K562 (cell line): ENCODE data around the gene SETD5. TPM values are rescaled to one million over a fixed set of nuclear protein-coding genes. Genes with fewer than 3 reads are reported as not detected.

ENCODE experiments used
- CBFA2T2 ChIP-seq: fragments of 450-650 bp; conservative IDR thresholded peaks from 2 replicates; pipeline ENCODE4 v1.6.1; 2017; ENCODE audit warnings: mild to moderate bottlenecking
- FUS ChIP-seq: fragments of 200-400 bp; formaldehyde crosslinking; optimal IDR thresholded peaks from 2 replicates; pipeline ENCODE3; 2017; ENCODE audit warnings: low read depth, low read length
- GTF2E2 ChIP-seq: fragments of 200-800 bp; sonication (Bioruptor generic); IDR thresholded peaks from 2 replicates; pipeline ENCODE4 v1.6.1; 2016; ENCODE audit warnings: missing genetic modification characterization, missing compliant biosample characterization
- HDAC2 ChIP-seq: fragments of 450-650 bp; IDR thresholded peaks from 2 replicates; pipeline ENCODE4 v1.6.1; 2016; ENCODE audit warnings: mild to moderate bottlenecking
- HLTF ChIP-seq: fragments of 450-650 bp; IDR thresholded peaks from 2 replicates; pipeline ENCODE4 v1.6.1; 2016
- HOXB6 ChIP-seq: fragments of 250-450 bp; sonication (Bioruptor Pico); IDR thresholded peaks from 2 replicates; pipeline ENCODE4 v1.5.1; 2022; ENCODE audit warnings: mild to moderate bottlenecking, borderline replicate concordance
- HSF4 ChIP-seq: fragments of 250-450 bp; sonication (Bioruptor Pico); IDR thresholded peaks from 2 replicates; pipeline ENCODE4 v2.1.2; 2022; ENCODE audit warnings: mild to moderate bottlenecking, moderate library complexity, borderline replicate concordance
- MCM2 ChIP-seq: fragments of 450-650 bp; IDR thresholded peaks from 2 replicates; pipeline ENCODE4 v1.6.1; 2017; ENCODE audit warnings: low read depth, mild to moderate bottlenecking
- NCOR1 ChIP-seq: fragments of 450-650 bp; IDR thresholded peaks from 2 replicates; pipeline ENCODE4 v1.6.1; 2016; ENCODE audit warnings: mild to moderate bottlenecking, moderate library complexity
- NUFIP1 ChIP-seq: fragments of 450-650 bp; IDR thresholded peaks from 2 replicates; pipeline ENCODE4 v1.6.1; 2018; ENCODE audit not compliant: partially characterized antibody
- PTRF ChIP-seq: fragments of 450-650 bp; IDR thresholded peaks from 2 replicates; pipeline ENCODE4 v1.6.1; 2016; ENCODE audit warnings: mild to moderate bottlenecking, missing genetic modification characterization, missing compliant biosample characterization
- SAP30 ChIP-seq: fragments of 200-600 bp; sonication (generic); IDR thresholded peaks from 2 replicates; pipeline ENCODE4 v1.6.1; 2012; ENCODE audit warnings: borderline replicate concordance, low read depth, mild to moderate bottlenecking, moderate library complexity, low read length, control low read depth, inconsistent platforms; ENCODE audit not compliant: insufficient read depth, poor library complexity, severe bottlenecking
- SIN3A ChIP-seq, 2 experiments: fragments of 150-350 bp in 1 of 2; IDR thresholded peaks; 2 replicates each; pipeline ENCODE4 v1.6.1; 2011 to 2016; ENCODE audit warnings: borderline replicate concordance in 2 of 2, low read depth in 2 of 2, low read length in 2 of 2, mild to moderate bottlenecking in 2 of 2, moderate library complexity in 2 of 2; ENCODE audit not compliant: control insufficient read depth in 1 of 2
- SREBF1 ChIP-seq: fragments of 150-350 bp; IDR thresholded peaks from 2 replicates; pipeline ENCODE4 v1.6.1; 2014; ENCODE audit warnings: antibody characterized with exemption, low read depth, low read length, borderline replicate concordance
- ZNF316 ChIP-seq: fragments of 450-650 bp; IDR thresholded peaks from 2 replicates; pipeline ENCODE4 v1.6.1; 2016
- ZNF584 ChIP-seq: fragments of 200-800 bp; sonication (Bioruptor generic); IDR thresholded peaks from 2 replicates; pipeline ENCODE4 v1.6.1; 2016; ENCODE audit warnings: low read depth, mild to moderate bottlenecking, missing genetic modification characterization, missing compliant biosample characterization
- ZNF717 ChIP-seq: fragments of 250-450 bp; sonication (Bioruptor Pico); IDR thresholded peaks from 2 replicates; pipeline ENCODE4 v1.5.0; 2021
- ZNF77 ChIP-seq: fragments of 250-450 bp; sonication (Bioruptor Pico); IDR thresholded peaks from 2 replicates; pipeline ENCODE4 v1.5.0; 2020
- polyA plus RNA-seq, 8 experiments: library from polyadenylated mRNA; depleted of rRNA in 4 of 8; stranded (reverse) in 5 of 8; unstranded in 3 of 8; fragments of >200 nt; fragmentation: Nextera tagmentation in 2 of 8; fragmentation: Illumina TruSeq in 1 of 8; extraction: Ambion mirVana in 2 of 8; extraction: Trizol in 1 of 8; gene quantifications; 2 replicates each; pipeline versions ENCODE4 v1.2.1 to v1.2.3, GENCODE V29; 2011 to 2014; ENCODE audit warnings: inconsistent platforms in 1 of 8, missing spikeins in 1 of 8
- total RNA-seq, 7 experiments: library from RNA; depleted of rRNA in 6 of 7; stranded (reverse); fragments of >200 nt in 6 of 7; fragmentation: Illumina TruSeq in 2 of 7; extraction: Trizol in 2 of 7; gene quantifications; 2 replicates each; pipeline versions ENCODE4 v1.2.1 to v1.2.3, GENCODE V29; 2011 to 2021; ENCODE audit warnings: low replicate concordance in 1 of 7
- TF ChIP-seq, protein P1 (sequence below): fragments of 250-450 bp; sonication (Bioruptor Pico); IDR thresholded peaks from 2 replicates; pipeline ENCODE4 v1.8.0; 2021; ENCODE audit warnings: mild to moderate bottlenecking, moderate library complexity
- TF ChIP-seq, protein P2 (sequence below): fragments of 250-450 bp; sonication (Bioruptor Pico); IDR thresholded peaks from 2 replicates; pipeline ENCODE4 v1.4.0; 2020; ENCODE audit warnings: mild to moderate bottlenecking, moderate library complexity
- TF ChIP-seq, protein P3 (sequence below): fragments of 450-650 bp; IDR thresholded peaks from 2 replicates; pipeline ENCODE4 v1.6.1; 2016; ENCODE audit warnings: mild to moderate bottlenecking
- TF ChIP-seq, protein P4 (sequence below): sonication (generic); formaldehyde crosslinking; IDR thresholded peaks from 2 replicates; pipeline ENCODE4 v1.5.0; 2020; ENCODE audit warnings: missing genetic modification reagents

SETD5 gene
- total and polyA plus RNA-seq, 9 of the 15 experiments (the other 6 are each of a cell fraction or from before 2014, with no cell fraction given) = 20.8 to 135 (median 87.2) TPM

DNA sequence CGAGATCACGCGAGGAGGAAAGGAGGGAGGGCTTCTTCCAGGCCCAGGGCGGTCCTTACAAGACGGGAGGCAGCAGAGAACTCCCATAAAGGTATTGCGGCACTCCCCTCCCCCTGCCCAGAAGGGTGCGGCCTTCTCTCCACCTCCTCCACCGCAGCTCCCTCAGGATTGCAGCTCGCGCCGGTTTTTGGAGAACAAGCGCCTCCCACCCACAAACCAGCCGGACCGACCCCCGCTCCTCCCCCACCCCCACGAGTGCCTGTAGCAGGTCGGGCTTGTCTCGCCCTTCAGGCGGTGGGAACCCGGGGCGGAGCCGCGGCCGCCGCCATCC is 1.1 kb upstream of the SETD5 start (continued):
- TF ChIP-seq, protein P1, sequence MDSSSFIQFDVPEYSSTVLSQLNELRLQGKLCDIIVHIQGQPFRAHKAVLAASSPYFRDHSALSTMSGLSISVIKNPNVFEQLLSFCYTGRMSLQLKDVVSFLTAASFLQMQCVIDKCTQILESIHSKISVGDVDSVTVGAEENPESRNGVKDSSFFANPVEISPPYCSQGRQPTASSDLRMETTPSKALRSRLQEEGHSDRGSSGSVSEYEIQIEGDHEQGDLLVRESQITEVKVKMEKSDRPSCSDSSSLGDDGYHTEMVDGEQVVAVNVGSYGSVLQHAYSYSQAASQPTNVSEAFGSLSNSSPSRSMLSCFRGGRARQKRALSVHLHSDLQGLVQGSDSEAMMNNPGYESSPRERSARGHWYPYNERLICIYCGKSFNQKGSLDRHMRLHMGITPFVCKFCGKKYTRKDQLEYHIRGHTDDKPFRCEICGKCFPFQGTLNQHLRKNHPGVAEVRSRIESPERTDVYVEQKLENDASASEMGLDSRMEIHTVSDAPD (CRISPR knock-in tag) = no peak
- TF ChIP-seq, protein P2, sequence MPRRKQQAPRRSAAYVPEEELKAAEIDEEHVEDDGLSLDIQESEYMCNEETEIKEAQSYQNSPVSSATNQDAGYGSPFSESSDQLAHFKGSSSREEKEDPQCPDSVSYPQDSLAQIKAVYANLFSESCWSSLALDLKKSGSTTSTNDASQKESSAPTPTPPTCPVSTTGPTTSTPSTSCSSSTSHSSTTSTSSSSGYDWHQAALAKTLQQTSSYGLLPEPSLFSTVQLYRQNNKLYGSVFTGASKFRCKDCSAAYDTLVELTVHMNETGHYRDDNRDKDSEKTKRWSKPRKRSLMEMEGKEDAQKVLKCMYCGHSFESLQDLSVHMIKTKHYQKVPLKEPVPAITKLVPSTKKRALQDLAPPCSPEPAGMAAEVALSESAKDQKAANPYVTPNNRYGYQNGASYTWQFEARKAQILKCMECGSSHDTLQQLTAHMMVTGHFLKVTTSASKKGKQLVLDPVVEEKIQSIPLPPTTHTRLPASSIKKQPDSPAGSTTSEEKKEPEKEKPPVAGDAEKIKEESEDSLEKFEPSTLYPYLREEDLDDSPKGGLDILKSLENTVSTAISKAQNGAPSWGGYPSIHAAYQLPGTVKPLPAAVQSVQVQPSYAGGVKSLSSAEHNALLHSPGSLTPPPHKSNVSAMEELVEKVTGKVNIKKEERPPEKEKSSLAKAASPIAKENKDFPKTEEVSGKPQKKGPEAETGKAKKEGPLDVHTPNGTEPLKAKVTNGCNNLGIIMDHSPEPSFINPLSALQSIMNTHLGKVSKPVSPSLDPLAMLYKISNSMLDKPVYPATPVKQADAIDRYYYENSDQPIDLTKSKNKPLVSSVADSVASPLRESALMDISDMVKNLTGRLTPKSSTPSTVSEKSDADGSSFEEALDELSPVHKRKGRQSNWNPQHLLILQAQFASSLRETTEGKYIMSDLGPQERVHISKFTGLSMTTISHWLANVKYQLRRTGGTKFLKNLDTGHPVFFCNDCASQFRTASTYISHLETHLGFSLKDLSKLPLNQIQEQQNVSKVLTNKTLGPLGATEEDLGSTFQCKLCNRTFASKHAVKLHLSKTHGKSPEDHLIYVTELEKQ (CRISPR knock-in tag) = no peak
- TF ChIP-seq FUS = no peak
- no peak for TF ChIP-seq HOXB6 (CRISPR knock-in tag)
- no peak for TF ChIP-seq CBFA2T2
- TF ChIP-seq MCM2 = no peak
- TF ChIP-seq PTRF = no peak
- TF ChIP-seq, protein P3, sequence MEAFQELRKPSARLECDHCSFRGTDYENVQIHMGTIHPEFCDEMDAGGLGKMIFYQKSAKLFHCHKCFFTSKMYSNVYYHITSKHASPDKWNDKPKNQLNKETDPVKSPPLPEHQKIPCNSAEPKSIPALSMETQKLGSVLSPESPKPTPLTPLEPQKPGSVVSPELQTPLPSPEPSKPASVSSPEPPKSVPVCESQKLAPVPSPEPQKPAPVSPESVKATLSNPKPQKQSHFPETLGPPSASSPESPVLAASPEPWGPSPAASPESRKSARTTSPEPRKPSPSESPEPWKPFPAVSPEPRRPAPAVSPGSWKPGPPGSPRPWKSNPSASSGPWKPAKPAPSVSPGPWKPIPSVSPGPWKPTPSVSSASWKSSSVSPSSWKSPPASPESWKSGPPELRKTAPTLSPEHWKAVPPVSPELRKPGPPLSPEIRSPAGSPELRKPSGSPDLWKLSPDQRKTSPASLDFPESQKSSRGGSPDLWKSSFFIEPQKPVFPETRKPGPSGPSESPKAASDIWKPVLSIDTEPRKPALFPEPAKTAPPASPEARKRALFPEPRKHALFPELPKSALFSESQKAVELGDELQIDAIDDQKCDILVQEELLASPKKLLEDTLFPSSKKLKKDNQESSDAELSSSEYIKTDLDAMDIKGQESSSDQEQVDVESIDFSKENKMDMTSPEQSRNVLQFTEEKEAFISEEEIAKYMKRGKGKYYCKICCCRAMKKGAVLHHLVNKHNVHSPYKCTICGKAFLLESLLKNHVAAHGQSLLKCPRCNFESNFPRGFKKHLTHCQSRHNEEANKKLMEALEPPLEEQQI = no peak
- TF ChIP-seq ZNF717 (CRISPR knock-in tag) = no peak
- no peak for TF ChIP-seq SIN3A (IDR thresholded peaks at IDR 0.05; ENCODE audit: borderline replicate concordance in 2 of 2, control insufficient read depth in 1 of 2, low read depth in 2 of 2, low read length in 2 of 2)
- TF ChIP-seq GTF2E2 (tag) = no peak
- TF ChIP-seq SAP30 = peak; percentile 8
- TF ChIP-seq HSF4 (CRISPR knock-in tag) = no peak; the same call in 1 of the 2 replicates
- TF ChIP-seq NCOR1 = no peak
- 0 out of 2 replicates have a peak, but pooled peaks have one; percentile 31 for TF ChIP-seq HDAC2
- TF ChIP-seq ZNF77 (CRISPR knock-in tag) = no peak
- TF ChIP-seq SREBF1 = no peak
- no peak for TF ChIP-seq HLTF
- TF ChIP-seq NUFIP1 = no peak
- TF ChIP-seq ZNF584 = no peak
- TF ChIP-seq ZNF316 = no peak
- TF ChIP-seq, protein P4, sequence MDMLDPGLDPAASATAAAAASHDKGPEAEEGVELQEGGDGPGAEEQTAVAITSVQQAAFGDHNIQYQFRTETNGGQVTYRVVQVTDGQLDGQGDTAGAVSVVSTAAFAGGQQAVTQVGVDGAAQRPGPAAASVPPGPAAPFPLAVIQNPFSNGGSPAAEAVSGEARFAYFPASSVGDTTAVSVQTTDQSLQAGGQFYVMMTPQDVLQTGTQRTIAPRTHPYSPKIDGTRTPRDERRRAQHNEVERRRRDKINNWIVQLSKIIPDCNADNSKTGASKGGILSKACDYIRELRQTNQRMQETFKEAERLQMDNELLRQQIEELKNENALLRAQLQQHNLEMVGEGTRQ (CRISPR knock-in tag) = no peak
